Fibroblast of mammary gland (primary cell): ENCODE measurements around the gene IQGAP2.

ENCODE experiments used
- DNase-seq: peaks from one replicate; pipeline ENCODE4 v3.0.0-alpha.2; 2010; ENCODE audit warnings: low read depth
- H3K4me3 ChIP-seq: 2 replicates; pipeline ENCODE4 v1.5.1; 2011; ENCODE audit warnings: low read depth, mild to moderate bottlenecking, low read length, moderate library complexity; ENCODE audit not compliant: control insufficient read depth
- CTCF ChIP-seq: conservative IDR thresholded peaks from 2 replicates; pipeline ENCODE4 v1.5.1; 2011; ENCODE audit warnings: low read depth, low read length, inconsistent platforms; ENCODE audit not compliant: control insufficient read depth, insufficient read depth

IQGAP2 gene

DNA sequence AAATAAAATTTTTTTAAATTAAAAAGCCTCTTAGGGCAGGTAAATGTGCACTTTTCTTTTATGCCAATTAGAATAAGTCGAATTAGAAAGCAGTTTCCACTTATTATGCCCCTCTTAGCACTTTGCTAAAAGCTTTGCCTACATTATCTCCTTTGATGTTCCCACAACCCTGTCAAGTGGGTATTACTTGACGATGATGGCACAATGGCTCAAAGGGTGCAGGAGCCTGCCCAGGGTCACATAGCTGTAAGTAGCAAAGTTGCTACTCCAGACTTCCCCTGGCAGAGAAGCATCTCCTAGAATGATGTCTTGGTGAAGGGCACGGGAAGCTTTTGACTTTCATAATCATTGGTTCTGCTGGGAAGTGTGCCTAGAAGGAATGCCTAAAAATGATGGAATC, 18.4 kb upstream of the IQGAP2 start:
- no peak overlapping the region for H3K4me3 ChIP-seq
- no peak for DNase-seq
- TF ChIP-seq CTCF, result no peak

DNA sequence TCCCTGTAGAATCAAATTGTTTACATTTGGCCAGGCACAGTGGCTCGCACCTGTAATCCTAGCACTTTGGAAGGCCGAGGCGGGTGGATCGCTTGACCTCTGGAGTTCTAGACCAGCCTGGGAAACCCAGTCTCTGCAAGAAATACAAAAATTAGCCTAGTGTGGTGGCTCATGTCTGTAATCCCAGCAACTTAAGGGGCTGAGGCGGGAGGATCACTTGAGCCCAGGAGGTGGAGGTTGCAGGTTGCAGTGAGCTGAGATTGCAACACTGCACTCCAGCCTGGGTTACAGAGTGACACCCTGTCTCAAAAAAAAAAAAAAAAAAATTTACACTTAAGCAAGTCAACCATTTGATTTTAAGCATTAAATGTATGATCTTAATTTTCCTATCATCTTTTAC, 17.5 kb upstream of the IQGAP2 start:
- no peak for DNase-seq
- TF ChIP-seq CTCF, result no peak
- H3K4me3 ChIP-seq, result no peak overlapping the region

DNA sequence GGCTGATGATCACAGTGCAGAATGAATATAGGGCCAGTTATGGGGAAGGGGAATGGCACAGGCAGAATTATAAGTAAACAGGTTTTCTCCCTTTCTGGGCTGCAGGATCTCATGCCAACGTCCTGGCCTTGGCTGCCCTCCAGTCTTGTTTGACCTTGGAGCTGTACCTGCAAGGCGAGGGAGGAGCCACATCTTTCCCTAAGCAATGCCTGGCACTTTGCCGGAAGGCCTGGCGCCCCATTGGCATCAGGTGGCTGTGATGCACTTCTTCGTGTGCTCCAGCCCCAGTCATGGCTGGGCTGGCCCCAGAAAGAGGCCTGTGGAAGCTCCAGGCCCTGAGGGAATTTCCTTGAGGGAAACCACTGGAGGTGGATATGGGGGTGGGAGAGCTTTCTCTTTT, 16.7 kb upstream of the IQGAP2 start:
- no peak for TF ChIP-seq CTCF
- DNase-seq, result no peak
- H3K4me3 ChIP-seq, result no peak overlapping the region

DNA sequence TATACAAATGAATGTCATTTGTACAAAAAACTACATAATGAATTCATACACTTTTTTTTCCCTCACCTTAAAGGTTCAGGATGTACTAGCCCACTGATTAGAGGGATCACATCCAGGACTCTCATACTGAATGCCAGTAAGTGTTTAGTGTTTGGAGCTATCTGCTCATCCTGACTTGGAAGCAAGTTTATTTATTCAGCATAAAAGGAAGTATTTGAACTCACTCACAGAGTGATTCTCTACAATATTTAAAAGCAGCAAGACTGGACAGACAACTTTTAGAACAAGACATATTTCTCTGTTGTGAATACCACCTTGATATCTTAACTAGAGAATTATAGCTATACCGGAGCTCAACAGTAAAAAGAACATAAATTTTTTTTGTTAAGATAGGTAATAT, 14.8 kb upstream of the IQGAP2 start:
- H3K4me3 ChIP-seq, result no peak overlapping the region
- TF ChIP-seq CTCF, result no peak
- DNase-seq, result no peak

DNA sequence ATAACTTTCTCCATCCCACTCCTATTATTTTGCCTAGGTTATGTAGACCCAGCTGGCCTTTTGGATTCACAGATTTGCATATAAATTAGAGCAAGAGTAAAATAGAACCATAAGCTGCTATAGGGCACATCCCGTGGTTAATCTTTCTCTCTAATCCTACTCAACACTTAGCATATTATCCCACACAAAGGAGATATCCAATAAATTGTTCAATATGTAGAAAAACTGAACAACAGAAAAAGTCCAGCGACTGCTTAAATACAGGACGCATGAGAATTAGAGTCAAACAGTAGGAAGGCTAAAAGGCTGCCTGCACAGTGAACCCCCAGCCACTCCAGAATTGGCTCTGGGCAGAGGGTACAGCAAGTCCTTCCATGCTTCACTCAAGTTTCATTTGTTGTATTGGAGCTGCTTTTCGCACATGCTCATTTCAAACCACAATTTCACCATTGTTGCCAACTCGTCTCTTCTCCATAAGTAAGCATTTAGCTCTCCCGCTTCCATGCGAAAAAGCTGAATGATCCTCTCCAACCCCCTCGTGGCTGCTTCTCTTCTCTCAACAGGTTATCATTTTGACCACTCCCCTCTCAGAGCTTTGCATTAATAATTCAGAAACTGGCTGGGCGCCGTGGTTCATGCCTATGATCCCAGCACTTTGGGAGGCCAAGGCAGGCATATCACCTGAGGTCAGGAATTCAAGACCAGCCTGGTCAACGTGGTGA, 14.1 kb upstream of the IQGAP2 start:
- TF ChIP-seq CTCF, result no peak
- DNase-seq, result no peak
- no peak overlapping the region for H3K4me3 ChIP-seq

DNA sequence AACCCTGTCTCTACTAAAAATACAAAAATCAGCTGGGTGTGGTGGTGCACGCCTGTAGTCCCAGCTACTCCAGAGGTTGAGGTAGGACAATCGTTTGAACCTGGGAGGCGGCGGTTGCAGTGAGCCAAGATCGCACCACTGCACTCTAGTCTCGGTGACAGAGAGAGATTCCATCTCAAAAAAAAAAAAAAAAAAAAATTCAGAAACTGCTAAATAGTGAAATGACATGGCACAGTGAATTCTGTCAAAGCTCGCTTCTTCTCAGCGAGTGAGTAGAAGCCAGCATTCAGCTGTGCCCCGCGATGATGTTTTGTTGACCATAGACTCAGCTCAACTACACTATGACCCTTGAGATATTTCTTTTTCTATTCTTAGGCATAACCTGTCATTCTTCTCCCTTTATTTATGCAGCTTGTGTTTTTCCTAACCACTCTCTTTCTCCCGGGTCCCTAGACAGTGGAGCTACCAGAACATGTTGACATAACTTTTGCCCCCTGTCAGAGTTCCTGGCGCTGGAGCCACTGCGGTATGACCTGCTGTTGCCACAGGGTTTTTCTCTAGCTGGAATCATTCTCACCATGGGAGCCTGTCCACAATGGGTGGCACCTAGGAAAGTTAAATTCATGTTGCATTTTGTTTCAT, 13.5 kb upstream of the IQGAP2 start:
- no peak for DNase-seq
- TF ChIP-seq CTCF, result no peak
- no peak overlapping the region for H3K4me3 ChIP-seq
